HG02610 (cell line): ENCODE data around the gene COL6A1.
"Not testable (repeated sequence)": the region's sequence is repeated elsewhere in the genome, so short reads cannot be mapped to it uniquely, and the experiment has no call there.

Experiments
- ATAC-seq: cut with Tn5 transposase; IDR thresholded peaks from one replicate; pipeline ENCODE4 v1.9.1; 2021; ENCODE audit warnings: mild to moderate bottlenecking, moderate library complexity; ENCODE audit not compliant: unreplicated experiment

The COL6A1 gene

DNA sequence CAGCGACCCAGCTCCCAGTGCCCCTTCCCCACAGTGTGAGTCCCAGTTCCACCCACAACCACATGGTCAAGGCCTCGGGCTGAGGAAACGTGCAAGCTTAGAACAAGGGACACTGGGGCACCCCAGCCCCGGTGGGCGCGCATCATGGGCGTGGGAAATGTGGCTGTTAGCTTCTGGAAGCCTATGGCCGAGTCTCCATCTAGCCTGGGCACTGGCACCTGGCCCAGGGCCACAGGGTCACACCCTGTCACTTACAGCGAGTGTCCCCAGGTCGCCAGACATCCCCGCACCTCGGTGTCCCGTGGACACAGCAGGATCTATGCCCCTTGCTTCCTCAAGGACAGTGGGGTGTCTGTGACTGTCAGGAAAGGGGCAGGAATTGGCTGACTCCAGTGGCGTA lies 37.0 kb upstream of the COL6A1 start:
- no peak for ATAC-seq

- ATAC-seq, result no peak
Measured at GRCh38 chr21:45945066-45945867, 36.3 kb upstream of the COL6A1 start.

GRCh38 chr21:45945868-45946210 lies 35.7 kb upstream of the COL6A1 start:
- ATAC-seq, result no peak

DNA sequence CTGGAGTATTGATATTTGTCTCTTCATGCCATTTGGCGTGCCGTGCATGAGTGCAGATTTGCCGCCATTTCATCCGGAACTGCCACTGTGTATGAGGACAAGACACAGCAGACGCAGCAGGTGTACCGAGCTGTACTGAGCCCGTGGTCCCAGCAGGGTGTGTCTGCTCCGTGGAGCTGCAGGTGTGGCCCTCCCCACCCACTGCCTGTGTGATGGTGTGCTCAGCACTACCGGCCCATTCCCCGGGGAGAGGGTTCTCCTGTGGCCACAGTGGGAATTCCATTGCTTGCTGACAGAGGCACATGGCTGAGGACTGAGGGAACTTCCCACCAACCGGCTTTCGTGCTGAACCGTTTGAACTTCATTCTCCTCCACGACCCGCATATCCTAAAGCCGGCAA lies 34.3 kb upstream of the COL6A1 start:
- ATAC-seq, result no peak

- ATAC-seq, result no peak
Measured at GRCh38 chr21:45947716-45948255, 33.8 kb upstream of the COL6A1 start.

DNA sequence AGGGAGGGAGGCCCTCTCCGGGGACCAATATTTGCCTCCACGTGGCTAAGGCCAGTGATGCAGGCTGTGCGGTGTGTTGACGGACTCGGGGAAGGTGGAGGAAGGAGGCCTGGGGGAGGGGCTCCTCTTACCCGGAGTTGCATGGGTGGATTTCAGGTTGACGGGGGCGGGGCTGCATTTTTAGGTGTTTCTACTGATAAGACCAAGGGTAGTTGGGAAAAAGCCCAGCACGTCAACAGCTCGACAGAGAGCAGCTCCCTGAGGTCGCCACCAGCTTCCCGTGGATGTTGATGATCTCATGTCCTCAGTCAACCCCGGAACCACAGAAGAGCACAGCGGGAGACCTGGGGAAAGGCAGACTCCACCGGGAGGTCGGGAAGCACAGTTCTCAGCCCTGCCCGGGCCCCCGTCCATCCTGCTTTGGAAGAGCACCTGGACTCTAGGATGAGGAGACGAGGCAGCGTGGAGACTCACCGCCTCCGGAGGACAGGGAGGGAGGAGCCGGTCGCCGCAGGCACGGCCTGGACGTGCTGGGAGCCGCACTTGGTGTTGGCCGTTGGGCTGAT lies 32.9 kb upstream of the COL6A1 start:
- no peak for ATAC-seq

GRCh38 chr21:45949928-45950739 lies 31.4 kb upstream of the COL6A1 start:
- ATAC-seq, result no peak

GRCh38 chr21:45950740-45951515 lies 30.6 kb upstream of the COL6A1 start:
- ATAC-seq, result no peak

DNA sequence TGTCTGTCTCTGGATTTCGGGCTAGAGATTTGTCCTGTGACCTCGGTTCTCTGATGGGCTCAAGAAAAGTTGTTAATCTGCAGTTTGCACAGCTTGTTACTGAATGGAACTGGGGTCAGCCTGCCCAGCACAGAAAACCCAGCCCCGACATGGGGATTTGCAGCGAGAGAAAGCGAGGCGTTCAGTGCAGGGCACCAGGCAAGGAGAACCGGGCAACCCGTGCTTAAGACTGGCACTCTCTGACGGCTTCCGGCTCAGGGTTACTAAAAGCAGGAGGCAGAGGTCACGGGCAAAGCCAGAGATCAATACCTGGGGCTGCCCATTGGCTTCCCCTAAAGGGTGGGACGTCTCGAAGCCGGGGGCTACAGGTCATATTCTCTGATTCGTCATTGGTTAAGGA lies 29.9 kb upstream of the COL6A1 start:
- no peak for ATAC-seq

GRCh38 chr21:45952527-45952926 lies 29.0 kb upstream of the COL6A1 start:
- not testable (repeated sequence) for ATAC-seq

DNA sequence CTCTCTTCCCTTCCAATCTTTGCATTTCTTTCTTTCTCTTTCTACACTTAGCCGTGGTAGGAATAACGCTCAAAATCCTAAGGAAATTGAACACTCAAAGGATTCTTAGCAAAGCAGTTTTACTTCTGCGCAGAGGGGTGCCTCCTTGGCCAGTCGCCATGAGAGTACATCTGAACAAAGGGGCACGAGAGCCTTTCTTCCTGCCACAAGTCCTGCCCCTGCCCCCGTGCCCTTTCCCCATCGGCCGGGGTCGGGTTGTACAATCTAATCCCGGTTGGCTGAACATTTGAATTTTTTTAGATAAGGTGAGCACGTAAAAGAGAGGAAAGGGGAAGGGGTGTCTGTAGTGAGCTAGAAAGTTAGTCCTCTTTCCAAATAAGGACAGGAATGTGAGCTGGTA lies 28.6 kb upstream of the COL6A1 start:
- no peak for ATAC-seq

DNA sequence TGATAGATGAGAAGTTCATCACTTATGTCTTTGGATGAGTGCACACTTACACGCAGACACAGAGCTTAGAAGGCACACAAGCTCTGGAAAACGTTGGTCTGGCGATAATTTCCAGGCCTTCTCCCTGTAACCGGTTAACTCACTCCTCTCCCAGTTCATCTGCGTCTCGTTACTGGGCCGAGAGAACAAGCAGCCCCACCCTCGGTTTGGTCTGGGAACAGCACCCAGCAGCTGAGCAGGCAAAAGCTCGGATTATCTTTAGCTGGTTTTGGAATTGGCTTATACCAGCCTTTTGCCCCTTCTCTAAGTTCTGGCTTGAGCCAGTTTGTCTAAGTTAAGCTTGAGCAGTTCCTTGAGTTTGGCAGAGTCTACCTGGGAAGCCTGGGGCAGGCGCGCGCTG lies 27.3 kb upstream of the COL6A1 start:
- ATAC-seq, result no peak

DNA sequence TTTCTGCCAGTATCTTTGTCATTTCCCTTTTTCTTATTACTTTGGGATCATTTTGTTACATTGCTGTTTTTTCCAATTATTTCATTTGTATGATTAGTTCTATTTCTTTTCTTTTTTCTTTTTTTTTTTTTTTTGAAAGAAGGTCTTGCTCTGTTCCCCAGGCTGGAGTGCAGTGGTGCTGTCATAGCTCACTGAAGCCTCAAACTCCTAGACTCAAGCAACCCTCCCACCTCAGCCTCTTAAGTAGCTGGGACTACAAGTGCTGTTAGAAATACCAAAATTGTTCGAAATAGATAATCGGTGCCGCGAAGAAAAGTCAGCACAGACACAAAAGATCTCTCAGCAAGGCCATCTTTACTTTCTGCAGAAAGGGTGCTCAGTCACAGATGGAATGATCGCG lies 26.6 kb upstream of the COL6A1 start:
- no peak for ATAC-seq

GRCh38 chr21:45957551-45957950 lies 24.0 kb upstream of the COL6A1 start:
- ATAC-seq, result no peak

DNA sequence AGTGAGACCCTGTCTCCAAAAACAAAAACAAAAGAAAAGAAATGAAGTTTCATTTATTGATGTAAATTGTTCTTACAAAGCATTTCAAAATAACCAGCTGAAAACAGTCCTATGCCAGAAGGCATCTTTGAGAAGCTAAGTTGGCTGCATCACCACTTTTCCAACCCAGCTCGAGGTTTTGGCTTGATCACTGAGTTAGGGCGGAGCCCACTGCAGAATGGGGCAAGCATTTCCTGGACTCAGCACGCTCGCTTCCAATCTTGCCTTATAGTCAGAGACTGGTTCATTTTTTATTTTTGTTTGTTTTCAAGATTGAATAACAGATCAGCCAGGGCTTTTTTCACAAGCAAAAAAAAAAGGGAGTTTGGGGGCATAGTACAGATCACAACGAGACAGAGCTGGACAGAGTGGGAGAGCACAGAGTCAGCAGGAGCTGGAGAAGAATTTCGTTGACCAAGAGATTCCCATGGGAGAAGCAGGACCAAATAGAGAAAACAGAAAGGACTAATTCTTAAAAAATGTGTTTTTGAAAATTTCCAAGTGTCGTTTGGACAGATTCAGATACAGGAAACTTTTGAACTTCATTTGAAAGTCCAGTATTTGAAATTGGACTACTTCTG lies 23.5 kb upstream of the COL6A1 start:
- ATAC-seq, result no peak

GRCh38 chr21:45959182-45959581 lies 22.4 kb upstream of the COL6A1 start:
- no peak for ATAC-seq

DNA sequence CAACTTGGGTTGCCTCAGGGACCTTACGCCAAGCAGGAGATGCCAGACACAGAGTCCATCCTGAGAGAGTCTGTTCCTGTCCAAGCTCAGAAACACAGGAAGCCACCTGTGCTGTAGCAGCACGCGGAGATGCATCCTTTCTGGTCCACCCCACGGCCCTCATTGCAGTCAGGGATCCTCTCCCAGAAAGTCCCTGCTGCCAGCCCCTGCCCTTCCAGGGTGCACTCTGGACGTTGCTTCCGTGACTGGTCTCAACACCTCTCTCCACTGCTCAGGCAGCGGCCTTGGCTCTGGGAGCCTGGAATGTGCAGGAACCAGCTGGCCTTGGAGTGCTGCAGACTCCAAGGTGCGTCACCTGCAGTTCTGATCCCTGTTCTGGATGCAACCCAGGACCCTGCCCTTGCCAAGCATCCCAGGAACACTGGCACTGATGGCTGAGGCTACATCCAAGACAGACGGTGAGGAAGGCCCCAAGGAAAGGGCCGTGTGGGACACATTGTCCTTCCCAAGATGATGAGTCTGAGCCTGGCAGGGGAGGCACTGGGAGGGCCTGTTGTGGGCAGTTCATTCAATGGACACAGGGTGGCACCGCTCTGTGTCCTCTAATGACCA lies 21.7 kb upstream of the COL6A1 start:
- no peak for ATAC-seq

DNA sequence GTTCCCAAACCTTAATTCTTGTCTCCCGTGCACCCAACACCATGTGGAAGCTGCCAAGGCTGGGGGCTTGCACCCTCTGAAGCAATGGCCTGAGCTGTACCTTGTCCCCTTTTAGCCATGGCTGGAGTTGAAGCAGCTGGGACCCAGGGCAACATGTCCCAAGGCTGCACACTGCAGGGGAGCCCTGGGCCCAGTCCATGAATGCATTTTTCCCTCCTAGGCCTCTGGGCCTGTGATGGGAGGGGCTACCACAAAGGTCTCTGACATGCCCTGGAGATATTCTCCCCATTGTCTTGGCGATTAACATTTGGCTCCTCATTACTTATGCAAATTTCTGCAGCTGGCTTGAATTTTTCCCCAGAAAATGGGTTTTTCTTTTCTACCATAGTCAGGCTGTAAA lies 20.2 kb upstream of the COL6A1 start:
- not testable (repeated sequence) for ATAC-seq

GRCh38 chr21:45962531-45963231 lies 18.9 kb upstream of the COL6A1 start:
- no peak for ATAC-seq

DNA sequence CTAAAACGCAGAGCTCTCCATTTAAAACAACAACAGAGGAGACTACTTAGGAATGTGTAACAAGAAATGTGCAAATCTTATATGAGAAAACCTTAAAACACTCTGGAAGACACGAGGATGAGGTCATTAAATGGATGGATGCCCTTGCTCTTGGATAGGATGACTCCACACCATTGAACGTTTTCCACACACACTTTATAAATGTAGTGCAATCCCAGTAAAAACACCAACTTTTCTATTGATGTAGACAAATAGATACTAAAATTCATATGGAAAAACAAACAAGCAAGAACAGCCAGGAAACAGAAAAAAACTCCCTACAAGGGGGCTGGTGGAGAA lies 18.4 kb upstream of the COL6A1 start:
- ATAC-seq, result no peak
